Liver (tissue), 9 donors: ENCODE data around the gene PRTFDC1. TPM values are rescaled to one million over a fixed set of nuclear protein-coding genes. Genes with fewer than 3 reads are reported as not detected.

Experiments used
- DNase-seq: peaks from one replicate; pipeline ENCODE4 v3.0.0-alpha.2; 2017; ENCODE audit warnings: low spot score
- H3K27ac ChIP-seq, 2 donors: one replicate each; pipeline ENCODE4 v1.7.0; 2013; ENCODE audit warnings: inconsistent platforms in 2 of 2, low read length in 2 of 2, control low read depth in 1 of 2, low read depth in 1 of 2, mild to moderate bottlenecking in 1 of 2
- H3K27me3 ChIP-seq, 4 donors: one replicate each; pipeline versions ENCODE4 v1.6.1 to v1.7.0; 2013; ENCODE audit warnings: low read length in 3 of 4, inconsistent platforms in 1 of 4, mild to moderate bottlenecking in 1 of 4, moderate library complexity in 1 of 4; ENCODE audit not compliant: control insufficient read depth in 4 of 4, insufficient read depth in 4 of 4
- H3K36me3 ChIP-seq, 4 donors: one replicate each; pipeline versions ENCODE4 v1.6.1 to v1.7.0; 2013; ENCODE audit warnings: low read length in 3 of 4, mild to moderate bottlenecking in 3 of 4, low read depth in 1 of 4, moderate library complexity in 1 of 4; ENCODE audit not compliant: control insufficient read depth in 4 of 4, insufficient read depth in 3 of 4
- H3K4me1 ChIP-seq, 4 donors: one replicate each; pipeline versions ENCODE4 v1.6.1 to v1.7.0; 2013; ENCODE audit warnings: low read length in 3 of 4, mild to moderate bottlenecking in 3 of 4, moderate library complexity in 1 of 4; ENCODE audit not compliant: control insufficient read depth in 4 of 4, insufficient read depth in 4 of 4
- H3K4me3 ChIP-seq, 3 donors: one replicate each; pipeline versions ENCODE4 v1.6.1 to v1.7.0; 2013; ENCODE audit warnings: low read length in 3 of 3, control low read depth in 1 of 3, low read depth in 1 of 3, mild to moderate bottlenecking in 1 of 3
- H3K9ac ChIP-seq, 2 donors: one replicate each; pipeline ENCODE4 v1.7.0; 2013; ENCODE audit warnings: low read length in 2 of 2, mild to moderate bottlenecking in 2 of 2, moderate library complexity in 2 of 2, control low read depth in 1 of 2, low read depth in 1 of 2
- H3K9me3 ChIP-seq, 4 donors: one replicate each; pipeline versions ENCODE4 v1.6.1 to v1.7.0; 2013; ENCODE audit warnings: low read length in 3 of 4; ENCODE audit not compliant: control insufficient read depth in 4 of 4
- ATF3 ChIP-seq: IDR thresholded peaks from 2 replicates; pipeline ENCODE4 v1.6.1; 2016; ENCODE audit warnings: antibody characterized with exemption
- EGR1 ChIP-seq, 2 donors: IDR thresholded peaks; 2 replicates each; pipeline ENCODE4 v1.6.1; 2016 to 2018; ENCODE audit warnings: antibody characterized with exemption in 2 of 2, low read depth in 2 of 2
- FOXA1 ChIP-seq: IDR thresholded peaks from 2 replicates; pipeline ENCODE4 v1.6.1; 2016; ENCODE audit warnings: antibody characterized with exemption
- FOXA2 ChIP-seq: IDR thresholded peaks from 2 replicates; pipeline ENCODE4 v1.6.1; 2016; ENCODE audit warnings: antibody characterized with exemption
- GABPA ChIP-seq, 2 donors: IDR thresholded peaks in 1 of 2; conservative IDR thresholded peaks in 1 of 2; 2 replicates each; pipeline ENCODE4 v1.6.1; 2016; ENCODE audit warnings: antibody characterized with exemption in 2 of 2, mild to moderate bottlenecking in 1 of 2, moderate library complexity in 1 of 2
- HNF4A ChIP-seq, 2 donors: conservative IDR thresholded peaks; 2 replicates each; pipeline ENCODE4 v1.6.1; 2016; ENCODE audit warnings: antibody characterized with exemption in 2 of 2, mild to moderate bottlenecking in 2 of 2
- HNF4G ChIP-seq: IDR thresholded peaks from 2 replicates; pipeline ENCODE4 v1.6.1; 2016; ENCODE audit warnings: antibody characterized with exemption
- JUND ChIP-seq, 2 donors: IDR thresholded peaks; 2 replicates each; pipeline ENCODE4 v1.6.1; 2016; ENCODE audit warnings: antibody characterized with exemption in 2 of 2
- MAX ChIP-seq: IDR thresholded peaks from 2 replicates; pipeline ENCODE4 v1.6.1; 2016; ENCODE audit warnings: antibody characterized with exemption
- NR2F2 ChIP-seq: IDR thresholded peaks from 2 replicates; pipeline ENCODE4 v1.6.1; 2016; ENCODE audit warnings: antibody characterized with exemption
- RAD21 ChIP-seq, 2 donors: IDR thresholded peaks; 2 replicates each; pipeline ENCODE4 v1.6.1; 2016; ENCODE audit warnings: antibody characterized with exemption in 2 of 2, mild to moderate bottlenecking in 2 of 2
- REST ChIP-seq: IDR thresholded peaks from 2 replicates; pipeline ENCODE4 v1.6.1; 2016; ENCODE audit warnings: antibody characterized with exemption, mild to moderate bottlenecking
- RXRA ChIP-seq, 2 donors: IDR thresholded peaks; 2 replicates each; pipeline ENCODE4 v1.6.1; 2017 to 2018; ENCODE audit warnings: antibody characterized with exemption in 2 of 2, mild to moderate bottlenecking in 1 of 2
- SP1 ChIP-seq: IDR thresholded peaks from 2 replicates; pipeline ENCODE4 v1.6.1; 2018; ENCODE audit warnings: antibody characterized with exemption, mild to moderate bottlenecking
- TAF1 ChIP-seq: conservative IDR thresholded peaks from 2 replicates; pipeline ENCODE4 v1.6.1; 2016; ENCODE audit warnings: antibody characterized with exemption, mild to moderate bottlenecking
- YY1 ChIP-seq: IDR thresholded peaks from 2 replicates; pipeline ENCODE4 v1.6.1; 2016; ENCODE audit warnings: antibody characterized with exemption, mild to moderate bottlenecking
- WGBS: extraction: QIAGEN DNeasy Blood & Tissue Kit; methylation state at CpG from one replicate; pipeline ENCODE4 v1.1.7; 2013; 5-methylcytosine and 5-hydroxymethylcytosine counted together
- polyA plus RNA-seq, 2 donors: library from polyadenylated mRNA; stranded (reverse) in 1 of 2; unstranded in 1 of 2; fragments of 200-250 nt in 1 of 2; fragments of >200 nt in 1 of 2; fragmentation: Nextera tagmentation in 1 of 2; extraction: Ambion mirVana in 1 of 2; gene quantifications; one replicate each; pipeline versions ENCODE4 v1.2.1 to v1.2.3, GENCODE V29; 2013 to 2015
- total RNA-seq, 2 donors: library from RNA; depleted of rRNA; stranded (reverse); fragments of >200 nt; gene quantifications; one replicate each; pipeline ENCODE4 v1.2.3, GENCODE V29; 2014
- TF ChIP-seq, protein P1 (sequence below): fragments of 150-350 bp; IDR thresholded peaks from 2 replicates; pipeline ENCODE4 v1.5.1; 2017; ENCODE audit warnings: improper control_type of control experiment, low read depth, low read length; ENCODE audit not compliant: missing input control
- TF ChIP-seq, protein P2 (sequence below): IDR thresholded peaks from 2 replicates; pipeline ENCODE4 v1.6.1; 2016; ENCODE audit warnings: antibody characterized with exemption
- donor health status: healthy.
- donor health status: healthy.
- donor health status: healthy.
- donor health status: healthy.
- donor health status: healthy.

The PRTFDC1 gene
- total and polyA plus RNA-seq, 4 donors, result 0.93 to 3.1 (median 1.9) TPM

GRCh38 chr10:24928163-24928562 lies 24.2 kb downstream of the PRTFDC1 start:
- H3K36me3 ChIP-seq, result no peaks in the 10 kb centered on the region
- H3K27me3 ChIP-seq, result no peaks in the 10 kb centered on the region
- no peaks in the 10 kb centered on the region for H3K4me1 ChIP-seq
- no peak overlapping the region for H3K27ac ChIP-seq
- 90% methylated on average over 3 of the region's 3 CpGs for WGBS
- no peak overlapping the region for H3K9ac ChIP-seq
- H3K4me3 ChIP-seq, result no peak overlapping the region
- TF ChIP-seq FOXA2 (no peak), JUND (IDR thresholded peaks at IDR 0.05) (no peak), FOXA1 (no peak), TAF1 (no peak), ATF3 (no peak), MAX (no peak), SP1 (no peak), EGR1 (IDR thresholded peaks at IDR 0.05; ENCODE audit: low read depth in 2 of 2) (no peak), HNF4G (no peak), NR2F2 (no peak), RXRA (IDR thresholded peaks at IDR 0.05) (no peak), HNF4A (conservative IDR thresholded peaks at IDR 0.05) (no peak), RAD21 (IDR thresholded peaks at IDR 0.05) (no peak), REST (no peak), GABPA (IDR thresholded peaks at IDR 0.05 in 1 of 2, conservative IDR thresholded peaks at IDR 0.05 in 1 of 2) (no peak), YY1 (no peak)
- TF ChIP-seq, protein P1, sequence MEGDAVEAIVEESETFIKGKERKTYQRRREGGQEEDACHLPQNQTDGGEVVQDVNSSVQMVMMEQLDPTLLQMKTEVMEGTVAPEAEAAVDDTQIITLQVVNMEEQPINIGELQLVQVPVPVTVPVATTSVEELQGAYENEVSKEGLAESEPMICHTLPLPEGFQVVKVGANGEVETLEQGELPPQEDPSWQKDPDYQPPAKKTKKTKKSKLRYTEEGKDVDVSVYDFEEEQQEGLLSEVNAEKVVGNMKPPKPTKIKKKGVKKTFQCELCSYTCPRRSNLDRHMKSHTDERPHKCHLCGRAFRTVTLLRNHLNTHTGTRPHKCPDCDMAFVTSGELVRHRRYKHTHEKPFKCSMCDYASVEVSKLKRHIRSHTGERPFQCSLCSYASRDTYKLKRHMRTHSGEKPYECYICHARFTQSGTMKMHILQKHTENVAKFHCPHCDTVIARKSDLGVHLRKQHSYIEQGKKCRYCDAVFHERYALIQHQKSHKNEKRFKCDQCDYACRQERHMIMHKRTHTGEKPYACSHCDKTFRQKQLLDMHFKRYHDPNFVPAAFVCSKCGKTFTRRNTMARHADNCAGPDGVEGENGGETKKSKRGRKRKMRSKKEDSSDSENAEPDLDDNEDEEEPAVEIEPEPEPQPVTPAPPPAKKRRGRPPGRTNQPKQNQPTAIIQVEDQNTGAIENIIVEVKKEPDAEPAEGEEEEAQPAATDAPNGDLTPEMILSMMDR, result no peak
- TF ChIP-seq, protein P2, sequence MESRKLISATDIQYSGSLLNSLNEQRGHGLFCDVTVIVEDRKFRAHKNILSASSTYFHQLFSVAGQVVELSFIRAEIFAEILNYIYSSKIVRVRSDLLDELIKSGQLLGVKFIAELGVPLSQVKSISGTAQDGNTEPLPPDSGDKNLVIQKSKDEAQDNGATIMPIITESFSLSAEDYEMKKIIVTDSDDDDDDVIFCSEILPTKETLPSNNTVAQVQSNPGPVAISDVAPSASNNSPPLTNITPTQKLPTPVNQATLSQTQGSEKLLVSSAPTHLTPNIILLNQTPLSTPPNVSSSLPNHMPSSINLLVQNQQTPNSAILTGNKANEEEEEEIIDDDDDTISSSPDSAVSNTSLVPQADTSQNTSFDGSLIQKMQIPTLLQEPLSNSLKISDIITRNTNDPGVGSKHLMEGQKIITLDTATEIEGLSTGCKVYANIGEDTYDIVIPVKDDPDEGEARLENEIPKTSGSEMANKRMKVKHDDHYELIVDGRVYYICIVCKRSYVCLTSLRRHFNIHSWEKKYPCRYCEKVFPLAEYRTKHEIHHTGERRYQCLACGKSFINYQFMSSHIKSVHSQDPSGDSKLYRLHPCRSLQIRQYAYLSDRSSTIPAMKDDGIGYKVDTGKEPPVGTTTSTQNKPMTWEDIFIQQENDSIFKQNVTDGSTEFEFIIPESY, result no peak
- H3K9me3 ChIP-seq, result no peaks in the 10 kb centered on the region
- DNase-seq, result no peak
